ENCODE data around the gene CILP2. TPM values are rescaled to one million over a fixed set of nuclear protein-coding genes. Genes with fewer than 3 reads are reported as not detected.
A peak's percentile ranks its signal among the peaks of the same experiment; 100 is the strongest.

Gene CILP2
- total and polyA plus RNA-seq, 2 of the 8 experiments (the other 6 are each of a cell fraction or from before 2014, with no cell fraction given): 4.4 to 5.8 TPM

DNA sequence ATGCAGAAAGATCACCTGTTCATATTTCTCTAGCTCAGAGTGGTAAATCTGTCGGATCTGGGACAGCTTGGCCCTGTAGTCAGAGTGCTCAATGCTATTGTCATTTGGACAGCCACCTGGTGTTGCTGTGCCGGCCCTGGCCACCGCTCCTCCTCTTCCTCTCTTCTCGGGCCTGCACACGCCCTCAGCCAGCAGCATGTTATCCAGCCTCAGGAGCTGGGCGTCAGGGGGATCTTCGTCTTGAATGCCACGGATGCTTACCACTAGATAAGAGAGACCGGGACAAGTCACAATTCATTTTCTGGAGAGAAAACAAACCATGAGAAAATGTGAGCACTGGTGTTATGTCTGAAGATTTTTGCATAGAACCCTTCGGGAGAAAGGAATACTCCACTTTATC is 32.5 kb downstream of the CILP2 start:
- no peak overlapping the region for H3K9ac ChIP-seq (replicated peaks in 1 of 4; ENCODE audit: extremely low read depth in 1 of 4, low read depth in 3 of 4, low read length in 3 of 4)
- peaks cover 0 to 7% (median under 1%) of the 10 kb centered on the region in 4 experiments; a peak in 4 of 7 replicates for H3K4me1 ChIP-seq (replicated peaks in 1 of 4; ENCODE audit: control insufficient read depth in 3 of 4, insufficient read depth in 4 of 4, low read length in 3 of 4)
- no peak overlapping the region for H3K18ac ChIP-seq (ENCODE audit: extremely low read depth, low read length)
- H2BK15ac ChIP-seq (ENCODE audit: low read length): no peak overlapping the region
- no peak overlapping the region for H3K4me2 ChIP-seq (ENCODE audit: insufficient read depth in 1 of 2, low read depth in 2 of 2, low read length in 2 of 2)
- CTCF ChIA-PET (ENCODE audit: partially characterized antibody): interaction anchor here (0.9 to 20.0 kb wide), 4 partner anchors 10 to 38 kb away, joined by 3 to 223 read pairs (median 4); no protein-coding TSS in a partner anchor
- TF ChIP-seq NRF1 (IDR thresholded peaks at IDR 0.05; ENCODE audit: low read depth, low read length) (no peak), ASH2L (IDR thresholded peaks at IDR 0.05; ENCODE audit: low read length) (no peak), CHD1 (IDR thresholded peaks at IDR 0.05; ENCODE audit: low read depth, low read length) (no peak)
- no peak overlapping the region for H3K23ac ChIP-seq (ENCODE audit: insufficient read length)
- H4K8ac ChIP-seq (ENCODE audit: extremely low read depth, insufficient read depth, low read length): no peak overlapping the region
- FAIRE-seq (no peak), DNase-seq (ENCODE audit: low read depth in 1 of 2, low spot score in 2 of 2) (no peak)
- H2BK120ac ChIP-seq (replicated peaks; ENCODE audit: low read depth, low read length): no peak overlapping the region
- no peak overlapping the region for H4K5ac ChIP-seq (ENCODE audit: insufficient read length, low read depth, low read length)
- no peak overlapping the region for H4K91ac ChIP-seq (replicated peaks; ENCODE audit: insufficient read length, low read length)
- 0 out of 2 replicates have a peak overlapping the region, but pooled peaks have one; percentile 10 for H2BK5ac ChIP-seq (ENCODE audit: low read depth, low read length)
- H3K4me3 ChIP-seq (ENCODE audit: extremely low read depth in 1 of 4, insufficient read depth in 2 of 4, low read depth in 3 of 4, low read length in 4 of 4): no peak overlapping the region
- H3K4ac ChIP-seq (replicated peaks; ENCODE audit: insufficient read length, low read depth, low read length): no peak overlapping the region
- H2AK5ac ChIP-seq (ENCODE audit: low read depth, low read length): no peak overlapping the region
- no peak overlapping the region for H3K14ac ChIP-seq (ENCODE audit: insufficient read length)
- no peak overlapping the region for H2AFZ ChIP-seq (ENCODE audit: low read length)
- H3K27ac ChIP-seq (ENCODE audit: low read depth, low read length): no peak overlapping the region
- H4K20me1 ChIP-seq (replicated peaks in 1 of 2; ENCODE audit: control insufficient read depth in 1 of 2, insufficient read depth in 2 of 2, low read length in 2 of 2): peaks cover 0 to 1% of the 10 kb centered on the region in 2 experiments
- H3K79me1 ChIP-seq (ENCODE audit: low read depth, low read length): no peaks in the 10 kb centered on the region; the same call in 1 of the 2 replicates
- no peaks in the 10 kb centered on the region for H3K27me3 ChIP-seq (replicated peaks in 1 of 4; ENCODE audit: control insufficient read depth in 3 of 4, extremely low read depth in 1 of 4, insufficient read depth in 3 of 4, low read length in 3 of 4)
- H2BK20ac ChIP-seq (ENCODE audit: low read length): no peak overlapping the region
- H3K79me2 ChIP-seq (ENCODE audit: control insufficient read depth in 1 of 2, insufficient read depth in 2 of 2, low read length in 2 of 2): no peaks in the 10 kb centered on the region
- POLR2A ChIA-PET (ENCODE audit: partially characterized antibody): no interaction called here
- no peak overlapping the region for H3K56ac ChIP-seq (replicated peaks; ENCODE audit: insufficient read length, low read depth, low read length)
- 86% methylated on average over 10 of the region's 10 CpGs; no CpG with 5 or more reads in 1 of the 2 experiments for WGBS, 2 experiments (ENCODE audit: extremely low coverage in 1 of 2, insufficient coverage in 1 of 2, insufficient read length in 1 of 2, insufficient replicate concordance in 2 of 2, low coverage in 1 of 2, low lambda C conversion rate in 2 of 2, missing lambda C conversion rate in 1 of 2)
- no peak overlapping the region for H2BK12ac ChIP-seq (ENCODE audit: low read depth, low read length)
- no peaks in the 10 kb centered on the region; the same call in 1 of the 2 replicates for H3K23me2 ChIP-seq (ENCODE audit: low read depth, low read length)
- no peaks in the 10 kb centered on the region; a peak in 1 of 8 replicates for H3K36me3 ChIP-seq (ENCODE audit: control insufficient read depth in 2 of 4, insufficient read depth in 4 of 4, low read length in 3 of 4)
- H3K9me3 ChIP-seq (ENCODE audit: insufficient read depth in 2 of 2, low read depth in 1 of 2, low read length in 1 of 2): no peaks in the 10 kb centered on the region

All from H1 (cell line).